Measurements from ENCODE around the gene ZBTB49. TPM values are rescaled to one million over a fixed set of nuclear protein-coding genes. Genes with fewer than 3 reads are reported as not detected.

ZBTB49 gene
- total and polyA plus RNA-seq, 7 donors: 0.69 to 6.2 (median 4.1) TPM

- H3K36me3 ChIP-seq: no peaks in the 10 kb centered on the region
- no peaks in the 10 kb centered on the region for H3K9me3 ChIP-seq
- H3K27me3 ChIP-seq: peaks cover 0 to 19% (median 0%) of the 10 kb centered on the region in 3 donors
- intact Hi-C loops (cut with DNase I): no loop called here
- H3K27ac ChIP-seq: no peak overlapping the region
- no peak overlapping the region for H3K4me3 ChIP-seq
- WGBS, 2 donors: 77 to 80% methylated on average over 16 of the region's 16 CpGs
- TF ChIP-seq POLR2AphosphoS5 (IDR thresholded peaks at IDR 0.05) (no peak), POLR2A (IDR thresholded peaks at IDR 0.05) (no peak), EP300 (IDR thresholded peaks at IDR 0.05) (no peak), CTCF (IDR thresholded peaks at IDR 0.05) (no peak)
- no peaks in the 10 kb centered on the region for H3K4me1 ChIP-seq
- DNase-seq: no peak
Observed at GRCh38 chr4:4362991-4363697, 73.1 kb downstream of the ZBTB49 start.

GRCh38 chr4:4364061-4364460 is 74.0 kb downstream of the ZBTB49 start:
- Histone ChIP-seq H3K4me1 (no peaks in the 10 kb centered on the region), H3K4me3 (no peak overlapping the region), H3K27me3 (peaks cover 0 to 10% (median 0%) of the 10 kb centered on the region in 3 donors), H3K9me3 (no peaks in the 10 kb centered on the region), H3K27ac (no peak overlapping the region), H3K36me3 (no peaks in the 10 kb centered on the region)
- DNase-seq: no peak
- intact Hi-C loops (cut with DNase I): no loop called here
- no peak for TF ChIP-seq EP300 (IDR thresholded peaks at IDR 0.05)
- TF ChIP-seq POLR2A (IDR thresholded peaks at IDR 0.05): no peak
- TF ChIP-seq POLR2AphosphoS5 (IDR thresholded peaks at IDR 0.05): no peak
- TF ChIP-seq CTCF (IDR thresholded peaks at IDR 0.05): no peak
- 70 to 72% methylated on average over 3 of the region's 3 CpGs for WGBS, 2 donors

GRCh38 chr4:4364486-4365208 is 74.6 kb downstream of the ZBTB49 start:
- Histone ChIP-seq H3K27me3 (peaks cover 0 to 8% (median 0%) of the 10 kb centered on the region in 3 donors), H3K9me3 (no peaks in the 10 kb centered on the region), H3K4me1 (no peaks in the 10 kb centered on the region), H3K36me3 (no peaks in the 10 kb centered on the region), H3K4me3 (no peak overlapping the region), H3K27ac (no peak overlapping the region)
- TF ChIP-seq POLR2A (IDR thresholded peaks at IDR 0.05) (no peak), CTCF (IDR thresholded peaks at IDR 0.05) (no peak), POLR2AphosphoS5 (IDR thresholded peaks at IDR 0.05) (no peak), EP300 (IDR thresholded peaks at IDR 0.05) (no peak)
- 75 to 77% methylated on average over 9 of the region's 9 CpGs for WGBS, 2 donors
- no peak for DNase-seq
- intact Hi-C loops (cut with DNase I): no loop called here

- no peak for DNase-seq
- intact Hi-C loops (cut with DNase I): no loop called here
- no peaks in the 10 kb centered on the region for H3K4me1 ChIP-seq
- no peak overlapping the region for H3K27ac ChIP-seq
- no peaks in the 10 kb centered on the region for H3K9me3 ChIP-seq
- TF ChIP-seq EP300 (IDR thresholded peaks at IDR 0.05): no peak
- TF ChIP-seq POLR2AphosphoS5 (IDR thresholded peaks at IDR 0.05): no peak
- no peak for TF ChIP-seq POLR2A (IDR thresholded peaks at IDR 0.05)
- no peak for TF ChIP-seq CTCF (IDR thresholded peaks at IDR 0.05)
- H3K36me3 ChIP-seq: no peaks in the 10 kb centered on the region
- H3K4me3 ChIP-seq: no peak overlapping the region
- no peaks in the 10 kb centered on the region for H3K27me3 ChIP-seq
- WGBS, 2 donors: 62 to 78% methylated on average over 11 of the region's 11 CpGs
Observed at GRCh38 chr4:4368809-4369580, 78.9 kb downstream of the ZBTB49 start.

Other genes with a start within 250 kb of the ZBTB49 start
- gene OTOP1, start 63.3 kb upstream of the ZBTB49 start, total RNA-seq: not detected
- not detected for gene OTOP1, start 63.3 kb upstream of the ZBTB49 start, polyA plus RNA-seq
- 10 to 100 TPM; 11.1 to 23.5 (median 22.6) TPM for gene TMEM128, start 42.0 kb upstream of the ZBTB49 start, total RNA-seq
- 10 to 100 TPM; 20.8 to 33.0 (median 20.8) TPM for gene TMEM128, start 42.0 kb upstream of the ZBTB49 start, polyA plus RNA-seq
- 10 to 100 TPM; 11.4 to 18.2 (median 14.8) TPM for gene LYAR, start 97 bp upstream of the ZBTB49 start, total RNA-seq
- 10 to 100 TPM in 1 of 3 donors, 1 to 10 TPM in 2; 3.6 to 19.9 (median 9.0) TPM for gene LYAR, start 97 bp upstream of the ZBTB49 start, polyA plus RNA-seq
- 1 to 10 TPM; 2.3 to 9.6 (median 5.6) TPM for gene NSG1, start 96.9 kb downstream of the ZBTB49 start, total RNA-seq
- 1 to 10 TPM; 1.4 to 3.8 (median 1.8) TPM for gene NSG1, start 96.9 kb downstream of the ZBTB49 start, polyA plus RNA-seq

Measured in sigmoid colon (tissue), 7 donors.